H9 (cell line): ENCODE measurements around the gene FOLR3. TPM values are rescaled to one million over a fixed set of nuclear protein-coding genes. Genes with fewer than 3 reads are reported as not detected.
"Not testable (repeated sequence)": the region's sequence is repeated elsewhere in the genome, so short reads cannot be mapped to it uniquely, and the experiment has no call there.

Source experiments
- DNase-seq: peaks from one replicate; pipeline ENCODE4 v3.0.0-alpha.2; 2017
- H2AFZ ChIP-seq: one replicate; pipeline ENCODE4 v1.6.1; 2013; ENCODE audit warnings: mild to moderate bottlenecking, low read length, control low read depth, moderate library complexity
- H2AK5ac ChIP-seq: 2 replicates; pipeline ENCODE4 v1.6.1; 2013; ENCODE audit warnings: low read length, control low read depth, mixed read lengths; ENCODE audit not compliant: insufficient read length
- H2BK120ac ChIP-seq: one replicate; pipeline ENCODE4 v1.6.1; 2013; ENCODE audit warnings: low read depth, mild to moderate bottlenecking, low read length, control low read depth, inconsistent platforms; ENCODE audit not compliant: poor library complexity, severe bottlenecking
- H2BK12ac ChIP-seq: 2 replicates; pipeline ENCODE4 v1.6.1; 2013; ENCODE audit warnings: low read length, control low read depth, mixed read lengths, low read depth; ENCODE audit not compliant: insufficient read length
- H2BK15ac ChIP-seq: 2 replicates; pipeline ENCODE4 v1.6.1; 2013; ENCODE audit warnings: low read depth, low read length, control low read depth
- H2BK20ac ChIP-seq: one replicate; pipeline ENCODE4 v1.6.1; 2013; ENCODE audit warnings: low read depth, mild to moderate bottlenecking, low read length, control low read depth, inconsistent platforms; ENCODE audit not compliant: poor library complexity, severe bottlenecking
- H2BK5ac ChIP-seq: 2 replicates; pipeline ENCODE4 v1.6.1; 2013; ENCODE audit warnings: low read length, control low read depth, mixed read lengths; ENCODE audit not compliant: insufficient read length
- H3K14ac ChIP-seq: 2 replicates; pipeline ENCODE4 v1.6.1; 2013; ENCODE audit warnings: low read length, control low read depth; ENCODE audit not compliant: insufficient read depth
- H3K18ac ChIP-seq: 2 replicates; pipeline ENCODE4 v1.6.1; 2013; ENCODE audit warnings: low read depth, mild to moderate bottlenecking, mixed read lengths, low read length, control low read depth; ENCODE audit not compliant: insufficient read length
- H3K23ac ChIP-seq: 2 replicates; pipeline ENCODE4 v1.6.1; 2013; ENCODE audit warnings: low read length, control low read depth, mixed read lengths, low read depth; ENCODE audit not compliant: insufficient read length
- H3K23me2 ChIP-seq: 2 replicates; pipeline ENCODE4 v1.6.1; 2013; ENCODE audit warnings: low read depth, mild to moderate bottlenecking, mixed read lengths, low read length, control low read depth; ENCODE audit not compliant: insufficient read length, poor library complexity, severe bottlenecking
- H3K27ac ChIP-seq: 2 replicates; pipeline ENCODE4 v1.5.1; 2013; ENCODE audit warnings: low read length, control low read depth, mixed read lengths, low read depth; ENCODE audit not compliant: insufficient read length
- H3K27me3 ChIP-seq: 2 replicates; pipeline ENCODE4 v1.6.1; 2013; ENCODE audit warnings: low read length, control low read depth, inconsistent platforms; ENCODE audit not compliant: insufficient read depth
- H3K4ac ChIP-seq: 2 replicates; pipeline ENCODE4 v1.6.1; 2013; ENCODE audit warnings: low read depth, mild to moderate bottlenecking, control low read depth, inconsistent platforms, low read length, moderate library complexity
- H3K4me1 ChIP-seq: 2 replicates; pipeline ENCODE4 v1.6.1; 2013; ENCODE audit warnings: low read length, control low read depth, inconsistent platforms; ENCODE audit not compliant: insufficient read depth
- H3K4me2 ChIP-seq: 2 replicates; pipeline ENCODE4 v1.6.1; 2013; ENCODE audit warnings: low read length, control low read depth, mixed read lengths; ENCODE audit not compliant: insufficient read length, insufficient read depth
- H3K56ac ChIP-seq: 2 replicates; pipeline ENCODE4 v1.6.1; 2013; ENCODE audit warnings: low read depth, mild to moderate bottlenecking, mixed read lengths, low read length, control low read depth; ENCODE audit not compliant: insufficient read length
- H3K79me1 ChIP-seq: 2 replicates; pipeline ENCODE4 v1.6.1; 2013; ENCODE audit warnings: low read depth, mild to moderate bottlenecking, moderate library complexity, low read length, control low read depth, inconsistent platforms; ENCODE audit not compliant: insufficient read depth, poor library complexity, severe bottlenecking
- H3K79me2 ChIP-seq: 2 replicates; pipeline ENCODE4 v1.6.1; 2013; ENCODE audit warnings: low read length, control low read depth, inconsistent platforms; ENCODE audit not compliant: insufficient read depth
- H3K9ac ChIP-seq: 2 replicates; pipeline ENCODE4 v1.6.1; 2013; ENCODE audit warnings: low read length, control low read depth, mixed read lengths; ENCODE audit not compliant: insufficient read length; ENCODE audit errors: extremely low read depth
- H3K9me3 ChIP-seq: one replicate; pipeline ENCODE4 v1.6.1; 2013; ENCODE audit warnings: low read depth, low read length, inconsistent platforms; ENCODE audit not compliant: control insufficient read depth
- H3T11ph ChIP-seq: one replicate; pipeline ENCODE4 v1.6.1; 2013; ENCODE audit warnings: mild to moderate bottlenecking, low read length, control low read depth, inconsistent platforms
- H4K20me1 ChIP-seq: one replicate; pipeline ENCODE4 v1.6.1; 2013; ENCODE audit not compliant: control insufficient read depth, insufficient read length, insufficient read depth
- H4K5ac ChIP-seq: 2 replicates; pipeline ENCODE4 v1.6.1; 2013; ENCODE audit warnings: low read depth, mild to moderate bottlenecking, mixed read lengths, low read length, control low read depth; ENCODE audit not compliant: insufficient read length
- H4K8ac ChIP-seq: replicated peaks from 2 replicates; pipeline ENCODE4 v1.6.1; 2013; ENCODE audit warnings: low read length, control low read depth, mixed read lengths, low read depth; ENCODE audit not compliant: insufficient read length
- H4K91ac ChIP-seq: 2 replicates; pipeline ENCODE4 v1.6.1; 2013; ENCODE audit warnings: low read depth, mild to moderate bottlenecking, moderate library complexity, mixed read lengths, low read length, control low read depth; ENCODE audit not compliant: insufficient read length
- H3K27ac Mint-ChIP-seq, 3 experiments: 2 replicates in 2 of 3; 3 replicates in 1 of 3; pipeline ENCODE4 v1.8.0; 2020 to 2021; ENCODE audit warnings: mixed read lengths in 3 of 3, mild to moderate bottlenecking in 1 of 3, moderate library complexity in 1 of 3
- H3K27me3 Mint-ChIP-seq: 2 replicates; pipeline ENCODE4 v1.8.0; 2021; ENCODE audit warnings: low read depth, mild to moderate bottlenecking, moderate library complexity, mixed read lengths
- H3K36me3 Mint-ChIP-seq, 3 experiments: 2 replicates in 2 of 3; 3 replicates in 1 of 3; pipeline ENCODE4 v1.8.0; 2020 to 2021; ENCODE audit warnings: low read depth in 3 of 3, mixed read lengths in 3 of 3; ENCODE audit not compliant: insufficient read depth in 1 of 3
- H3K4me1 Mint-ChIP-seq, 2 experiments: 2 replicates each; pipeline ENCODE4 v1.8.0; 2020; ENCODE audit warnings: mixed read lengths in 2 of 2
- H3K4me3 Mint-ChIP-seq, 2 experiments: 2 replicates in 1 of 2; 3 replicates in 1 of 2; pipeline ENCODE4 v1.8.0; 2020 to 2021; ENCODE audit warnings: mild to moderate bottlenecking in 2 of 2, mixed read lengths in 2 of 2, moderate library complexity in 1 of 2
- H3K9me3 Mint-ChIP-seq, 2 experiments: 2 replicates in 1 of 2; 3 replicates in 1 of 2; pipeline ENCODE4 v1.8.0; 2020; ENCODE audit warnings: mild to moderate bottlenecking in 2 of 2, mixed read lengths in 2 of 2, moderate library complexity in 1 of 2
- CTCF ChIP-seq: fragments of 200-600 bp; sonication (generic); conservative IDR thresholded peaks from 3 replicates; pipeline ENCODE4 v1.8.0; 2021; ENCODE audit warnings: antibody characterized with exemption, mild to moderate bottlenecking
- WGBS: extraction: QIAGEN DNeasy Blood & Tissue Kit; methylation state at CpG from one replicate; pipeline ENCODE4 v1.1.7; 2013; ENCODE audit warnings: missing lambda C conversion rate, low lambda C conversion rate, mixed read lengths; ENCODE audit not compliant: insufficient read length; ENCODE audit errors: extremely low coverage; 5-methylcytosine and 5-hydroxymethylcytosine counted together
- total RNA-seq: library from RNA; stranded (reverse); gene quantifications from 2 replicates; pipeline ENCODE4 v1.2.1, GENCODE V29; 2021

Gene FOLR3
- total RNA-seq, 1 experiment from 2014 or later: not detected

GRCh38 chr11:72150882-72151281, 15.4 kb downstream of the FOLR3 start:
- Mint-ChIP-seq H3K27me3 (no peaks in the 10 kb centered on the region; the same call in 1 of the 2 replicates), H3K9me3 (peaks cover 0 to 5% of the 10 kb centered on the region in 2 experiments; a peak in 4 of 5 replicates), H3K36me3 (no peaks in the 10 kb centered on the region; a peak in 2 of 7 replicates), H3K4me3 (no peak overlapping the region), H3K4me1 (no peaks in the 10 kb centered on the region), H3K27ac (no peak overlapping the region)
- H4K5ac ChIP-seq: no peak overlapping the region
- no peaks in the 10 kb centered on the region for H3K79me2 ChIP-seq
- no peaks in the 10 kb centered on the region for H3K23me2 ChIP-seq
- H2BK20ac ChIP-seq: no peak overlapping the region
- no peak overlapping the region for H3K23ac ChIP-seq
- H2BK5ac ChIP-seq: no peak overlapping the region
- no peaks in the 10 kb centered on the region for H3K4me1 ChIP-seq
- H3K9me3 ChIP-seq: no peaks in the 10 kb centered on the region
- H3K4me2 ChIP-seq: no peak overlapping the region
- H3K18ac ChIP-seq: no peak overlapping the region
- H3K14ac ChIP-seq: no peak overlapping the region
- no peak overlapping the region for H3K4ac ChIP-seq
- no peak for DNase-seq
- H4K91ac ChIP-seq: no peak overlapping the region
- no peak overlapping the region for H4K8ac ChIP-seq
- H3K9ac ChIP-seq: no peak overlapping the region
- no peak overlapping the region for H3K56ac ChIP-seq
- TF ChIP-seq CTCF: no peak
- no peaks in the 10 kb centered on the region for H4K20me1 ChIP-seq
- no peaks in the 10 kb centered on the region for H3K79me1 ChIP-seq
- H3T11ph ChIP-seq: no peak overlapping the region
- H2BK120ac ChIP-seq: no peak overlapping the region
- no peak overlapping the region for H2BK12ac ChIP-seq
- H3K27ac ChIP-seq: no peak overlapping the region
- no peak overlapping the region for H2AFZ ChIP-seq
- H2BK15ac ChIP-seq: no peak overlapping the region
- H3K27me3 ChIP-seq: no peaks in the 10 kb centered on the region
- WGBS: no CpG with 5 or more reads among the region's 4 CpGs
- no peak overlapping the region for H2AK5ac ChIP-seq

GRCh38 chr11:72153874-72154273, 18.3 kb downstream of the FOLR3 start:
- H3K23ac ChIP-seq, H3K4me3 Mint-ChIP-seq, DNase-seq, H3K27me3 Mint-ChIP-seq, H3K27me3 ChIP-seq, H3K23me2 ChIP-seq, H2BK5ac ChIP-seq, H2BK20ac ChIP-seq, H4K20me1 ChIP-seq, H3K9me3 Mint-ChIP-seq, H3K79me2 ChIP-seq, H2BK15ac ChIP-seq, H3T11ph ChIP-seq, H3K4me1 ChIP-seq, H3K4ac ChIP-seq, H4K91ac ChIP-seq, H3K4me1 Mint-ChIP-seq, H2BK12ac ChIP-seq, H2BK120ac ChIP-seq, H4K5ac ChIP-seq, H3K27ac Mint-ChIP-seq, H3K79me1 ChIP-seq, H3K4me2 ChIP-seq, H3K9ac ChIP-seq, H3K9me3 ChIP-seq, H3K18ac ChIP-seq, H4K8ac ChIP-seq, H3K14ac ChIP-seq, H3K56ac ChIP-seq, H2AK5ac ChIP-seq, H3K36me3 Mint-ChIP-seq, H3K27ac ChIP-seq, H2AFZ ChIP-seq: not testable (repeated sequence)
- WGBS: no CpG with 5 or more reads among the region's 6 CpGs
